HG03565 (cell line): Measurements from ENCODE around the gene AP1M2.

Experiments used
- ATAC-seq: cut with Tn5 transposase; IDR thresholded peaks from one replicate; pipeline ENCODE4 v1.9.1; 2021; ENCODE audit warnings: mild to moderate bottlenecking, moderate library complexity; ENCODE audit not compliant: unreplicated experiment

Gene AP1M2

GRCh38 chr19:10587022-10587838 is at the start of gene AP1M2:
TSS of gene AP1M2 (minus strand) at chr19:10587312. CDS start at chr19:10587231, 81 bp downstream.
- no peak for ATAC-seq

- no peak for ATAC-seq
Observed at GRCh38 chr19:10636304-10636972, 49.3 kb upstream of the AP1M2 start.

- ATAC-seq: no peak
Observed at GRCh38 chr19:10634963-10635362, 47.9 kb upstream of the AP1M2 start.

GRCh38 chr19:10634430-10634829 is 47.3 kb upstream of the AP1M2 start:
- no peak for ATAC-seq

- no peak for ATAC-seq
Observed at GRCh38 chr19:10631874-10632273, 44.8 kb upstream of the AP1M2 start.

- no peak for ATAC-seq
Observed at GRCh38 chr19:10625762-10626138, 38.6 kb upstream of the AP1M2 start.

GRCh38 chr19:10625003-10625761 is 38.1 kb upstream of the AP1M2 start, which contains the start of gene SLC44A2:
TSS of gene SLC44A2 (plus strand) at chr19:10625553. CDS start at chr19:10625634, 81 bp downstream.
- ATAC-seq: no peak

- no peak for ATAC-seq
Observed at GRCh38 chr19:10624585-10624984, 37.5 kb upstream of the AP1M2 start.

- ATAC-seq: no peak
Observed at GRCh38 chr19:10621966-10622365, 34.9 kb upstream of the AP1M2 start.

- ATAC-seq: no peak
Observed at GRCh38 chr19:10620786-10621185, 33.7 kb upstream of the AP1M2 start.

- ATAC-seq: no peak
Observed at GRCh38 chr19:10618846-10619245, 31.7 kb upstream of the AP1M2 start.

GRCh38 chr19:10617409-10618121 is 30.5 kb upstream of the AP1M2 start:
- no peak for ATAC-seq

- no peak for ATAC-seq
Observed at GRCh38 chr19:10615429-10616023, 28.4 kb upstream of the AP1M2 start.

- ATAC-seq: no peak
Observed at GRCh38 chr19:10612499-10613119, 25.5 kb upstream of the AP1M2 start.

GRCh38 chr19:10611907-10612306 is 24.8 kb upstream of the AP1M2 start:
- no peak for ATAC-seq

- no peak for ATAC-seq
Observed at GRCh38 chr19:10604460-10604980, 17.4 kb upstream of the AP1M2 start.

- ATAC-seq: no peak
Observed at GRCh38 chr19:10603873-10604459, 16.9 kb upstream of the AP1M2 start.

- no peak for ATAC-seq
Observed at GRCh38 chr19:10603084-10603872, 16.2 kb upstream of the AP1M2 start.
